ENCODE results near the gene HDLBP.

HDLBP gene

DNA sequence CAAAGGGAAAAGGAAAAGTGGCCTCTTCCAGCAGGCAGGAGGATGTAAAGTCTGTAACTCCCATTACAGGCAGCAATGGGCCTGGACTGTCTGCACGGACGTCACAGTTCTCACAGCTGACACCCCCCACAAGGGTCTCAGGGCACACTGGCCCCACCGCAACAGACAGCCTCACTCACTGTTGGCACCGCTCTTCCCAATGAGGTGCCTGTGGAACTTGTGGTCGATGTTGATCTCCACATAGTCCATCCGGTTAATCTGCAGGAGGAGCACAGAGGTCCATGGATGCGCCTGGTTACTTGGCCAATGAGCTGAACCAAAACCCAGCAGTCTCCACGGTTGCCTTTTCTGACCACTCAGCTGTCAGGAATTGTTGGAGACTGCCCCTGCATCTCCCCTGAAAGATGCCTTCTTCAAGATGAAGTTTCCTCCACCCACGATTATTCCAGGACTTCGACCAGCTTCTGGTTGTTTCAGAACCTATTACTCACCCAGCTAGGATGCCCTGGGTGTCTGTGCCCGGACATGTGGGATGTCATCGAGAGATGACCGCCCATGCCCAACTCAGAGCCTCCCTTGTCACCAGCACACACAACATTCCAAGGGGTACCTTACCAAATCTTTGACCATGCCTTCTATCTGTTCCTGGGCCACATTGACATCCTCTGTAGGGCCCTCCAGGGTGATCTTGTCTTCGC, 62.5 kb downstream of the HDLBP start:
- Histone ChIP-seq H3K9me3 (no peaks in the 10 kb centered on the region), H3K36me3 (peaks cover 96% of the 10 kb centered on the region), H3K4me3 (ENCODE audit: low read depth, low read length) (no peak overlapping the region), H3K27me3 (no peaks in the 10 kb centered on the region), H3K4me1 (no peaks in the 10 kb centered on the region)
- DNase-seq: no peak
- TF ChIP-seq, protein P1, sequence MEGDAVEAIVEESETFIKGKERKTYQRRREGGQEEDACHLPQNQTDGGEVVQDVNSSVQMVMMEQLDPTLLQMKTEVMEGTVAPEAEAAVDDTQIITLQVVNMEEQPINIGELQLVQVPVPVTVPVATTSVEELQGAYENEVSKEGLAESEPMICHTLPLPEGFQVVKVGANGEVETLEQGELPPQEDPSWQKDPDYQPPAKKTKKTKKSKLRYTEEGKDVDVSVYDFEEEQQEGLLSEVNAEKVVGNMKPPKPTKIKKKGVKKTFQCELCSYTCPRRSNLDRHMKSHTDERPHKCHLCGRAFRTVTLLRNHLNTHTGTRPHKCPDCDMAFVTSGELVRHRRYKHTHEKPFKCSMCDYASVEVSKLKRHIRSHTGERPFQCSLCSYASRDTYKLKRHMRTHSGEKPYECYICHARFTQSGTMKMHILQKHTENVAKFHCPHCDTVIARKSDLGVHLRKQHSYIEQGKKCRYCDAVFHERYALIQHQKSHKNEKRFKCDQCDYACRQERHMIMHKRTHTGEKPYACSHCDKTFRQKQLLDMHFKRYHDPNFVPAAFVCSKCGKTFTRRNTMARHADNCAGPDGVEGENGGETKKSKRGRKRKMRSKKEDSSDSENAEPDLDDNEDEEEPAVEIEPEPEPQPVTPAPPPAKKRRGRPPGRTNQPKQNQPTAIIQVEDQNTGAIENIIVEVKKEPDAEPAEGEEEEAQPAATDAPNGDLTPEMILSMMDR (IDR thresholded peaks at IDR 0.05; ENCODE audit: low read depth, low read length): no peak

DNA sequence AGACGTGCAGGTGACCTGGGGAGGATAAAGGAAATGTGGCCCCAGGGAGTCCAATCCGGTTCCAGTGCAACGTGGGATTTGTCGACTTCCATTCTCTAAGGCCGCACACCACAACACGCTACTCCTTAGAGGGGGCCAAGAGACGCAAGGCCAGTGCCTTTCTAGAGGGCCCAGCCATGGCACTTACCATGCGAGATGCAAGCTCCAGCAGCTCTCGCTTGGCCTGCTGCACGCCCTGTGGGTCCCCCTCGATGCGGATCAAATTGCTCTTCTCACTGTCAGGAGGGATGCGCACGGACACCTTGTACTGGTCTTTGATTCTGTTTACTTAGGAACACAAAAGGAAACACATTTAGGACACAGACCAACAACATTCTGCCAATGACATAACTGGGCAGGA, 65.8 kb downstream of the HDLBP start:
- Histone ChIP-seq H3K4me1 (no peaks in the 10 kb centered on the region), H3K36me3 (peaks cover 89% of the 10 kb centered on the region), H3K4me3 (ENCODE audit: low read depth, low read length) (no peak overlapping the region), H3K9me3 (no peaks in the 10 kb centered on the region), H3K27me3 (no peaks in the 10 kb centered on the region)
- TF ChIP-seq, protein P1 (IDR thresholded peaks at IDR 0.05; ENCODE audit: low read depth, low read length): no peak
- DNase-seq: no peak

DNA sequence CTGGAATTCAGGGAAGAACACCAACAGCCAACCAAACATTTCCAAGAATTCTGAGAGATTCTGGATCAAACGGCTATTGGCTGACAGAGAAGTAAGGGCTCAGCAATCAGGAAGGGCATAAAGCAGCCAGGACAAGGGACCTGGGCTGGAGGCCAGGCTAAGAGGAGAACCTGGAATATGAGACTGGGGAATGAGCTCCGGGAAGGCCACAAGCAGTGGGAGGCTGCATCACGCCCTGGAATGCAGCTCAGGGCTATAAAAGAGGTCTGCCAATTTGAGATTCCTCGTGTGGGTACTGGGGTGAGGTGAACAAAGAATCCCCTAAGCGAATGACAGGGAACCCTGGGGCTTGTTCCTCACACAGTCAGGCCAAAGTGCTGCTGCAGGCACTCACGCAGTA, 66.6 kb downstream of the HDLBP start:
- no peaks in the 10 kb centered on the region for H3K27me3 ChIP-seq
- H3K4me3 ChIP-seq (ENCODE audit: low read depth, low read length): no peak overlapping the region
- H3K4me1 ChIP-seq: no peaks in the 10 kb centered on the region
- H3K9me3 ChIP-seq: no peaks in the 10 kb centered on the region
- DNase-seq: no peak
- peaks cover 93% of the 10 kb centered on the region for H3K36me3 ChIP-seq
- TF ChIP-seq, protein P1 (IDR thresholded peaks at IDR 0.05; ENCODE audit: low read depth, low read length): no peak

DNA sequence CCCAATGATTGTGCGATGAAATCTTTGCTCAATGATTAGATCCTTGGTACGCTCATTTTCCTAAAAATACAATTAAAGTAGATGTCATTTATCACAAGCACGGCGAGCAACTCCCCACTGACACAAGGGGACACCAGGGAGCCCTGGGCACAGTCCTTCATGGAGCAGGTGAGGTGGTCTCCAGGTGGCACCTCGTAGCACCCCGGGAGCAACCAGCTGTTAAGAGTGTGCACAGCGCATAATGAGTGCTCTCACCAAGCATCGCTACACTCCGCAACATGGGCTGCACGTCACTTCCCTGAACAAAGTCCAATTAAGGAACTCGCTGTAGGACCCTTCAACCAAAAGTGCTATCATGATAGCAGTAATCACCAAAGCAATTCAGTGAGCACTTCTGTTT, 67.2 kb downstream of the HDLBP start:
- Histone ChIP-seq H3K4me1 (no peaks in the 10 kb centered on the region), H3K9me3 (no peaks in the 10 kb centered on the region), H3K27me3 (no peaks in the 10 kb centered on the region), H3K4me3 (ENCODE audit: low read depth, low read length) (no peak overlapping the region), H3K36me3 (peaks cover 93% of the 10 kb centered on the region)
- TF ChIP-seq, protein P1 (IDR thresholded peaks at IDR 0.05; ENCODE audit: low read depth, low read length): no peak
- DNase-seq: no peak

DNA sequence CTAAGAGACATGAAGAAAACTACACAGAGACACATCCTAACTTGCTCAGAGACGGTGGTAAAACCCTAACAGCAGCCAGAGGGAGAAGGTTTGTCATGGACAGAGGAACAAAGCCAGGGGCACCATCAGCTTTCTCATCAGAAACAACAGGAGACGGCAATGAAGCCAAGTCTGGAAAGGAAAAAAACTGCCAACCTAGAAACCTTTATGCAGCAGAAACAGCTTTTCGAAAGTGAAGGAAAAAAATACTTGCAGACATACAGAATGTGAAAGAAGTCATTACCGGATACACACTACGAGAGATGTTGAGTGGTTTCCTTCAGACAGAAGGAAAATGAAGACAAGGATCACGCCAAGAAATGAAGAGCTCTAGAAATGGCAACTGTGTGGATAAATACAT, 71.1 kb downstream of the HDLBP start:
- Histone ChIP-seq H3K9me3 (no peaks in the 10 kb centered on the region), H3K27me3 (no peaks in the 10 kb centered on the region), H3K36me3 (peaks cover 92% of the 10 kb centered on the region), H3K4me1 (no peaks in the 10 kb centered on the region), H3K4me3 (ENCODE audit: low read depth, low read length) (no peak overlapping the region)
- DNase-seq: no peak
- TF ChIP-seq, protein P1 (IDR thresholded peaks at IDR 0.05; ENCODE audit: low read depth, low read length): no peak

DNA sequence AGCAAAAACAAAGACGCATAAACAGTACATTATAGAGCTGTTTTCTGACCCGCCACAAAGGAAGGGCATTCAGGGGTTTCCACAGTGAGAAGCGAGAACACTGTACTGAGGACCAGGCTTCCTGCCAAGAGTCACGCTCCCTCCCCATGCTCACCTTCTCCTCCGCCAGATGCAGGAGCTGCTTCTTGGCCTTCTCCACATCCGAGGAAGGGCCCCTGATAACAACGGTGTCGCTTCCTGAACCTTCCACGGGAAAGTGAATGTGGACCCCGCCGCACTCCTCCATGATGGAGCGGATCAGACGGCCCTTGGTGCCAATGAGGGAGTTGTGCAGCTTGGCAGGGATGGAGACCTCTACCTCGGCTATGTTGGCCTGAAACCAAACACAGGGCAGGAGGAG, 73.2 kb downstream of the HDLBP start:
- Histone ChIP-seq H3K4me3 (ENCODE audit: low read depth, low read length) (no peak overlapping the region), H3K9me3 (no peaks in the 10 kb centered on the region), H3K27me3 (no peaks in the 10 kb centered on the region), H3K4me1 (no peaks in the 10 kb centered on the region), H3K36me3 (peaks cover 92% of the 10 kb centered on the region)
- TF ChIP-seq, protein P1 (IDR thresholded peaks at IDR 0.05; ENCODE audit: low read depth, low read length): no peak
- no peak for DNase-seq
